Neutrophil (primary cell): ENCODE results near the gene TRERF1.
A peak's percentile ranks its signal among the peaks of the same experiment; 100 is the strongest.

Experiments used
- H3K27ac ChIP-seq: fragments of 200-600 bp; sonication (generic); 2 replicates; pipeline ENCODE4 v1.5.1; 2016; ENCODE audit warnings: mild to moderate bottlenecking, moderate library complexity
- H3K27me3 ChIP-seq: fragments of 200-600 bp; sonication (generic); 2 replicates; pipeline ENCODE4 v1.6.0; 2016; ENCODE audit warnings: mild to moderate bottlenecking
- H3K36me3 ChIP-seq: fragments of 200-600 bp; sonication (generic); 2 replicates; pipeline ENCODE4 v1.5.1; 2017
- H3K4me1 ChIP-seq, 2 experiments: fragments of 200-600 bp in 1 of 2; sonication (generic) in 1 of 2; 1 replicate in 1 of 2; 2 replicates in 1 of 2; pipeline versions ENCODE4 v1.5.1 to v1.6.1; 2013 to 2016; ENCODE audit warnings: low read depth in 1 of 2, low read length in 1 of 2, mild to moderate bottlenecking in 1 of 2, moderate library complexity in 1 of 2; ENCODE audit not compliant: control insufficient read depth in 1 of 2, insufficient read depth in 1 of 2
- H3K4me3 ChIP-seq, 2 experiments: fragments of 200-600 bp in 1 of 2; sonication (generic) in 1 of 2; 1 replicate in 1 of 2; 2 replicates in 1 of 2; pipeline ENCODE4 v1.5.1; 2013 to 2016; ENCODE audit warnings: low read depth in 1 of 2, low read length in 1 of 2, mild to moderate bottlenecking in 1 of 2, moderate library complexity in 1 of 2
- H3K9me3 ChIP-seq: fragments of 200-600 bp; sonication (generic); 2 replicates; pipeline ENCODE4 v1.5.1; 2016
- CTCF ChIP-seq: fragments of 200-600 bp; sonication (generic); IDR thresholded peaks from 2 replicates; pipeline ENCODE4 v1.5.1; 2016; ENCODE audit warnings: antibody characterized with exemption

The TRERF1 gene

GRCh38 chr6:42281570-42281969, 170.2 kb downstream of the TRERF1 start:
- TF ChIP-seq CTCF = no peak
- Histone ChIP-seq H3K4me1 (peaks cover 39 to 40% of the 10 kb centered on the region in 2 experiments), H3K9me3 (no peaks in the 10 kb centered on the region), H3K27ac (peak overlapping the region; percentile 55), H3K4me3 (peak overlapping the region in 1 of 2 experiments; percentile 13), H3K36me3 (no peaks in the 10 kb centered on the region), H3K27me3 (no peaks in the 10 kb centered on the region)

- Histone ChIP-seq H3K4me1 (peaks cover 39 to 40% of the 10 kb centered on the region in 2 experiments), H3K9me3 (no peaks in the 10 kb centered on the region), H3K36me3 (no peaks in the 10 kb centered on the region), H3K4me3 (peak overlapping the region in 1 of 2 experiments; percentile 13), H3K27me3 (no peaks in the 10 kb centered on the region), H3K27ac (peak overlapping the region; percentile 55)
- no peak for TF ChIP-seq CTCF
Observed at GRCh38 chr6:42280966-42281533, 170.7 kb downstream of the TRERF1 start.

- Histone ChIP-seq H3K27me3 (no peaks in the 10 kb centered on the region), H3K27ac (peak overlapping the region; percentile 55), H3K4me1 (peaks cover 39 to 40% of the 10 kb centered on the region in 2 experiments), H3K4me3 (no peak overlapping the region), H3K9me3 (no peaks in the 10 kb centered on the region), H3K36me3 (no peaks in the 10 kb centered on the region)
- TF ChIP-seq CTCF = no peak
Observed at GRCh38 chr6:42279966-42280629, 171.6 kb downstream of the TRERF1 start.

GRCh38 chr6:42279144-42279781, 172.5 kb downstream of the TRERF1 start:
- Histone ChIP-seq H3K9me3 (no peaks in the 10 kb centered on the region), H3K27ac (peak overlapping the region; percentile 59), H3K36me3 (no peaks in the 10 kb centered on the region), H3K27me3 (no peaks in the 10 kb centered on the region), H3K4me1 (peaks cover 39 to 40% of the 10 kb centered on the region in 2 experiments), H3K4me3 (no peak overlapping the region)
- TF ChIP-seq CTCF = no peak

GRCh38 chr6:42278131-42278853, 173.4 kb downstream of the TRERF1 start:
- Histone ChIP-seq H3K27me3 (no peaks in the 10 kb centered on the region), H3K27ac (peak overlapping the region; percentile 59), H3K4me1 (peaks cover 39 to 40% of the 10 kb centered on the region in 2 experiments), H3K4me3 (no peak overlapping the region), H3K36me3 (no peaks in the 10 kb centered on the region), H3K9me3 (no peaks in the 10 kb centered on the region)
- TF ChIP-seq CTCF = no peak
